GM18502 (cell line): ENCODE measurements around the gene STARD4.
A peak's percentile ranks its signal among the peaks of the same experiment; 100 is the strongest.

ENCODE experiments used
- ATAC-seq: cut with Tn5 transposase; IDR thresholded peaks from one replicate; pipeline ENCODE4 v1.9.1; 2021; ENCODE audit warnings: mild to moderate bottlenecking; ENCODE audit not compliant: unreplicated experiment, poor library complexity

Gene STARD4

DNA sequence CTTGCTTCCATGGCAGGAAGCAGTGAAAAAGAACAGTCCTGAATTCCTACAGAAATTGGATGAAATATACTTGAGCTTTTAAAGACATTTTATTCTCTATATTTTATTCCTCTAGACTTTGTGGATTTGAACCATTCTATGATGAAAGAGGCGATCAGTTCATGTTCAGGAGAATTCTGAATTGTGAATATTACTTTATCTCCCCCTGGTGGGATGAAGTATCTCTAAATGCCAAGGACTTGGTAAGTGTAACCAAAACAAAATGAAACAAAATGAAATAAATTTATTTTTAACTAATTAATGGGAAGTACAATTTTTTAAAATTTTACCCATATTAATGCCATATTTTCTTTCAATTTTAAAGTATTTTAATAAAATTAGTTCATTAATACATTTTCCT is 34.1 kb downstream of the STARD4 start:
- ATAC-seq = no peak

DNA sequence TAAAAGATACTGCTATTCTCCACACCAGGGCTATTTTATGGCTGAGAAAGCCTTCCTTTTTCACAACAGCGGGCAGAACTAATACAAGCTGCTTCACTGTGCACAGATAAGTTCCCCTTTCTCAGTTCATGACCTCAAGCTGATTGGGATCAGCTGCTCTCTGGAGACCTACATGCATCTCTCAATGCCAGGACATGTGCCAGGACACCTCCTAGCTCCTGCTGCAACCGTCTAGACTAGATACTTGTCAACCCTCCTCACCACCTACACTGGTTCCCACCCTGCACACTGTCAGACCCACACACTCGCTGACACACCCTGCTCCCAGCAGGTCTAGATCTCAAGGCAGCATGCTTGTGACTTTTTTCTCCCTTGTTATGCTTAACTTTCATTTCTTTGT is 39.8 kb downstream of the STARD4 start:
- ATAC-seq = peak; percentile 84

DNA sequence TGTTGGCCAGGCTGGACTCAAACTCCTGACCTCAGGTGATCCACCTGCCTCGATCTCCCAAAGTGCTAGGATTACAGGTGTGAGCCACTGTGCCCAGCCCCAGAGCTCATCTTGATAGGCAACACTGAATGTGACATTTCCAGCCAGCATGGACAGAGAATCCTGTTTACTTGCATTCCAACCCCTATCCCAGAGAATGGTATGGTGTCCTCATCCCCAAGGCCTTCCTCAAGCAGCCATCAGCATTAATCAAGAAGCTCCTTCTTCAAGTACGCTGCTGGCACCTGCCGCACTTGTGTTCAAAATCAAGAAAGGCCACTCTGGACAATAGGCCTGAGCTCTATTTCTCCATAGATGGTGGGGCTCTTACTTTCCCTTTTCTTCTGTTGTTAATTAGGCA is 40.2 kb downstream of the STARD4 start:
- ATAC-seq = peak; percentile 9

DNA sequence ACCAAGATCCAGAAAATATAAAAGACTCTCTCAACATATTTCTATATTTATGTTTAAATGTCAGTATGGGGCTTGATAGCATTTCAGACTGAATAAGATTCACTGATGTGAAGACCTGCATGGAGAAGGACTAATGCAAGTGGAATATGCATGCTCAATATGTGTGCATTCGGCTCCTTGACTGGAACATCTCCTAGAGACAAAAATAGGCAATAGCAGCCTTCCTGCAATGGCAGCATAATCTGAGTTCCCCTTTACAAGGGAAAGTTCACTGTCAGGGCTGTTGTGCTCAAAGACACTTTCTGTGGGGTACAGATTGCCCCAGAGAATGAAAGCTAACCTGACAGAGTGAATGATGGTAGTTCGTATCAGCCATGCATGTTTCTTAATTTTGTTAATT is 42.4 kb downstream of the STARD4 start:
- ATAC-seq = no peak

GRCh38 chr5:111469293-111469896 is 42.9 kb downstream of the STARD4 start:
- ATAC-seq = no peak

- ATAC-seq = no peak
These were observed 49.0 kb downstream of the STARD4 start for GRCh38 chr5:111463311-111463710.

DNA sequence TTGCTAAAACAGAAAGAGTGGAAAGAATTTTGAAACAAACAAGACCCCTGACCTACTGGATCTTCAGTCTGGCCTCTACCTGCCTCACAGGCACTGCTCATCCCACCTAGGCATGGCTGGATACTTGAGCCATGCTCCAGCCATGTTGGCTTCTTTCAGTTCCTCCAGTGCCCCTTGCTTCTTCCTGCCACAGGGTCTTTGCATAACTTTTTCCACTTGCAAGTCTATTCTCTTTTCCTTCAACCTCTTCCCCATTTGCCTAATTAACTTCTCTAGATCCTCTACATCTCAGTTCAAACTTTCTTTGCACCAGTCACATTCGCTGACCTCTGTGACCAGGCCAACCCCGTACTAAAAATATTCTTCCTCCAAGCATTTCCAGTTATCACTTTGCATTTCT is 50.4 kb downstream of the STARD4 start:
- no peak for ATAC-seq

- no peak for ATAC-seq
These were observed 51.1 kb downstream of the STARD4 start for GRCh38 chr5:111461255-111461671.

GRCh38 chr5:111454776-111455175 is 57.6 kb downstream of the STARD4 start:
- ATAC-seq = no peak

DNA sequence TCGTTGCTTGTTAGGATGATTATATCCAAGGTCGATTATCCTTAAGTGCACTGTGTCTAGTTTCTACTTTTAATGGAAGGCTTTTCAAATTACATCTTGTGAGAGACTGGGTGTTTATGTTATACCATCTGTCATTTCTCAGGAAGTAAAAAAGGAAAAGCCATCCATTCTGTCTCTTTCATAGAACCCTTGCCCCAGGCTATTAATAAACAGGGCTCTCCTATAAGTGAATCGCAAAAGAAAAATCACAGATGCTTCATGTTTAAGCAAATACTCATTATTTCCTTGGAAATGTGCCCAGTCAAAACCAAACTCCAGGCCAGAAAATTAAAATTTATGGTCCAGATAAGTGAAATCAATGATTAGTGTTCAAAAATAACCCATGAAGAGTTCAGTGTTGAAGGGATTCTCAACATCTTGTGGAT is 58.1 kb downstream of the STARD4 start:
- no peak for ATAC-seq

DNA sequence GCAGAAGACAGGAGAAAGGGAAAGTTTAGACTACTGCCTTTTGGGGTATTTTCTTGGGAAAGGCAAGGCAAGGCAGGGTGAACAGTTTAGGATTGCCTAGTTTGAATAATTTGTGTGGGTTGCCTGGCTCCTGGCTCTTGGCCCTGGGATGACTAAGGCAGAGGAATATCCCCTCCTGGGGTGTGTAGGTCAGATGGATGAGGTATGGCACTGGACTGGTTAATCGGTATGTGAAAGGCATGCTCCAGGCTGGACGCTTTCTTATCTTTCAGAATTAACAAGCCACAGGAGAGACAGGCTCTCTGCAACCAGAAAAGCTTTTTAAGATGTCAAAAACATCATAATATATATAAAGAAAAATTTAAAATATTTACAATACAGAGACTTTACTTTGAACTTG is 58.6 kb downstream of the STARD4 start:
- no peak for ATAC-seq

- no peak for ATAC-seq
These were observed 59.0 kb downstream of the STARD4 start for GRCh38 chr5:111453295-111453694.

DNA sequence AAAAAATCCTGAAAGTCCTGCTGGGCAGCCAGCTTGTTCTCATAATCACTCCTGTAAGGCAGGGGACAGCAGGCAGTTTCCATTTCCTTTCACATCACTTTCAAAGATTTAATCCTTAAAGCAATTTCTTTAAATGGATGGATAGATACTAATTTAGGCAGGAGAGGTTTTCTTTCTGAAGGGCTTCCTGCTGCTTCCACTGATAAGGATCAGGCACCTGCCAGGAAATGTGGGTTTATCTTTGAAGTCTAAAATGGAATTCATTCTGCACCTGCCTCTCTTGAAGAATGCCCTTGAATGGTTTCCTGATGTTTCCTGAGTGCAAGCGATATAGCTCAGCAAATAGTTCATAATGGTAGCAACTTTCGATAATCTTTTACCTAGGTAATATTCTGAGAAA is 64.5 kb downstream of the STARD4 start:
- ATAC-seq = no peak

- no peak for ATAC-seq
These were observed 65.2 kb downstream of the STARD4 start for GRCh38 chr5:111447099-111447498.
